BLaER1 treated with 17β-estradiol and CSF1 and Interleukin-3, amounts not matched to agents 10 nM and 100 nM (cell line): Measurements from ENCODE around the gene AP5Z1.
"Not testable (repeated sequence)": the region's sequence is repeated elsewhere in the genome, so short reads cannot be mapped to it uniquely, and the experiment has no call there.

Experiments
- H3K27ac ChIP-seq, 11 experiments: shearing (Covaris generic); formaldehyde crosslinking; 2 replicates each; pipeline ENCODE4 v1.8.1; 2022
- H3K27me3 ChIP-seq, 11 experiments: shearing (Covaris generic); formaldehyde crosslinking; 2 replicates each; pipeline ENCODE4 v1.8.1; 2022
- H3K36me3 ChIP-seq, 11 experiments: shearing (Covaris generic); formaldehyde crosslinking; 2 replicates each; pipeline ENCODE4 v1.8.1; 2022
- H3K4me1 ChIP-seq, 10 experiments: shearing (Covaris generic); formaldehyde crosslinking; 2 replicates each; pipeline ENCODE4 v1.8.1; 2022
- H3K4me2 ChIP-seq, 11 experiments: shearing (Covaris generic); formaldehyde crosslinking; 2 replicates each; pipeline ENCODE4 v1.8.1; 2022
- H3K4me3 ChIP-seq, 10 experiments: shearing (Covaris generic); formaldehyde crosslinking; 2 replicates each; pipeline ENCODE4 v1.8.1; 2022
- H3K9ac ChIP-seq, 11 experiments: shearing (Covaris generic); formaldehyde crosslinking; 2 replicates each; pipeline ENCODE4 v1.8.1; 2022
- H3K9me3 ChIP-seq, 11 experiments: shearing (Covaris generic); formaldehyde crosslinking; replicated peaks in 1 of 11; 2 replicates each; pipeline ENCODE4 v1.8.1; 2022
- H4K20me1 ChIP-seq, 11 experiments: shearing (Covaris generic); formaldehyde crosslinking; 2 replicates each; pipeline ENCODE4 v1.8.1; 2022
- Cebpa-rat ChIP-seq, 11 experiments: shearing (Covaris generic); IDR thresholded peaks; 2 replicates each; pipeline ENCODE4 v1.8.1; 2022

AP5Z1 gene

GRCh38 chr7:4797858-4798705 is 22.7 kb downstream of the AP5Z1 start:
- Histone ChIP-seq H3K4me3 (no peak overlapping the region), H3K9ac (peak overlapping the region in 7 of 11 experiments; percentile 14 to 65 (median 53); a peak in 11 of 22 replicates), H3K4me2 (peak overlapping the region; percentile 45 to 94 (median 78)), H3K36me3 (peaks cover 0 to 12% (median 6%) of the 10 kb centered on the region in 11 experiments; a peak in 6 of 22 replicates), H3K4me1 (peaks cover 24 to 88% (median 82%) of the 10 kb centered on the region in 10 experiments), H3K27me3 (no peaks in the 10 kb centered on the region), H3K9me3 (peaks cover 0 to 4% (median 0%) of the 10 kb centered on the region in 11 experiments; a peak in 1 of 22 replicates), H3K27ac (peak overlapping the region in 7 of 11 experiments; percentile 5 to 50 (median 28); a peak in 6 of 22 replicates), H4K20me1 (peaks cover 0 to 38% (median 7%) of the 10 kb centered on the region in 11 experiments; a peak in 14 of 22 replicates)
- no peak for TF ChIP-seq Cebpa-rat (IDR thresholded peaks at IDR 0.05)

GRCh38 chr7:4798706-4799235 is 23.3 kb downstream of the AP5Z1 start:
- Histone ChIP-seq H3K9me3 (no peaks in the 10 kb centered on the region), H3K27me3 (no peaks in the 10 kb centered on the region), H3K4me3 (0 out of 20 replicates have a peak overlapping the region, but pooled peaks of 1 of the 10 experiments have one; percentile 2), H3K4me1 (peaks cover 24 to 87% (median 77%) of the 10 kb centered on the region in 10 experiments), H3K4me2 (peak overlapping the region; percentile 45 to 94 (median 78)), H4K20me1 (peaks cover 0 to 32% (median 7%) of the 10 kb centered on the region in 11 experiments; a peak in 10 of 22 replicates), H3K9ac (peak overlapping the region in 9 of 11 experiments; percentile 2 to 65 (median 40); a peak in 14 of 22 replicates), H3K36me3 (peaks cover 0 to 12% (median 5%) of the 10 kb centered on the region in 11 experiments; a peak in 6 of 22 replicates), H3K27ac (peak overlapping the region in 7 of 11 experiments; percentile 5 to 50 (median 28); a peak in 8 of 22 replicates)
- TF ChIP-seq Cebpa-rat (IDR thresholded peaks at IDR 0.05): no peak

GRCh38 chr7:4799508-4800268 is 24.3 kb downstream of the AP5Z1 start:
- Histone ChIP-seq H3K36me3 (peaks cover 0 to 9% (median 1%) of the 10 kb centered on the region in 11 experiments; a peak in 6 of 22 replicates), H3K9me3 (no peaks in the 10 kb centered on the region), H3K27me3 (no peaks in the 10 kb centered on the region), H3K4me3 (peak overlapping the region in 1 of 10 experiments; percentile 2; a peak in 1 of 20 replicates), H3K27ac (peak overlapping the region in 5 of 11 experiments; percentile 28 to 50 (median 39); a peak in 7 of 22 replicates), H3K4me2 (peak overlapping the region; percentile 45 to 94 (median 78)), H3K9ac (peak overlapping the region in 8 of 11 experiments; percentile 2 to 65 (median 46); a peak in 12 of 22 replicates), H4K20me1 (peaks cover 0 to 27% (median 7%) of the 10 kb centered on the region in 11 experiments; a peak in 10 of 22 replicates), H3K4me1 (peaks cover 24 to 87% (median 73%) of the 10 kb centered on the region in 10 experiments)
- TF ChIP-seq Cebpa-rat (IDR thresholded peaks at IDR 0.05): no peak

GRCh38 chr7:4800487-4800886 is 25.1 kb downstream of the AP5Z1 start:
- H3K9ac ChIP-seq: peak overlapping the region in 5 of 11 experiments; percentile 16 to 65 (median 58); a peak in 7 of 22 replicates
- no peak for TF ChIP-seq Cebpa-rat (IDR thresholded peaks at IDR 0.05)
- H3K4me3 ChIP-seq: no peak overlapping the region
- H3K27me3 ChIP-seq: no peaks in the 10 kb centered on the region
- H3K36me3 ChIP-seq: peaks cover 0 to 9% (median 0%) of the 10 kb centered on the region in 11 experiments; a peak in 3 of 22 replicates
- H3K4me1 ChIP-seq: peaks cover 24 to 84% (median 70%) of the 10 kb centered on the region in 10 experiments
- peak overlapping the region; percentile 45 to 94 (median 78) for H3K4me2 ChIP-seq
- H4K20me1 ChIP-seq: peaks cover 0 to 27% (median 7%) of the 10 kb centered on the region in 11 experiments; a peak in 10 of 22 replicates
- no peaks in the 10 kb centered on the region for H3K9me3 ChIP-seq
- H3K27ac ChIP-seq: 0 out of 22 replicates have a peak overlapping the region, but pooled peaks of 2 of the 11 experiments have one; percentile 28 to 47

GRCh38 chr7:4800926-4801838 is 25.8 kb downstream of the AP5Z1 start:
- Histone ChIP-seq H3K27me3 (no peaks in the 10 kb centered on the region), H3K4me3 (no peak overlapping the region; a peak in 1 of 20 replicates), H3K4me2 (peak overlapping the region; percentile 45 to 94 (median 78); a peak in 21 of 22 replicates), H3K9ac (peak overlapping the region in 5 of 11 experiments; percentile 15 to 63 (median 24); a peak in 8 of 22 replicates), H4K20me1 (peaks cover 0 to 27% (median 7%) of the 10 kb centered on the region in 11 experiments; a peak in 10 of 22 replicates), H3K4me1 (peaks cover 24 to 89% (median 76%) of the 10 kb centered on the region in 10 experiments), H3K27ac (peak overlapping the region in 3 of 11 experiments; percentile 3 to 49 (median 23); a peak in 4 of 22 replicates), H3K36me3 (peaks cover 0 to 9% (median 0%) of the 10 kb centered on the region in 11 experiments; a peak in 3 of 22 replicates), H3K9me3 (no peaks in the 10 kb centered on the region)
- TF ChIP-seq Cebpa-rat (IDR thresholded peaks at IDR 0.05): no peak

GRCh38 chr7:4801839-4802231 is 26.4 kb downstream of the AP5Z1 start:
- H3K4me2 ChIP-seq: peak overlapping the region in 9 of 11 experiments; percentile 54 to 94 (median 79); a peak in 19 of 22 replicates
- peak overlapping the region in 5 of 11 experiments; percentile 15 to 44 (median 24); a peak in 6 of 22 replicates for H3K9ac ChIP-seq
- H3K4me1 ChIP-seq: peaks cover 29 to 89% (median 78%) of the 10 kb centered on the region in 10 experiments
- H3K36me3 ChIP-seq: peaks cover 0 to 7% (median 0%) of the 10 kb centered on the region in 11 experiments; a peak in 3 of 22 replicates
- no peak overlapping the region; a peak in 1 of 20 replicates for H3K4me3 ChIP-seq
- H3K27ac ChIP-seq: peak overlapping the region in 3 of 11 experiments; percentile 3 to 49 (median 23); a peak in 4 of 22 replicates
- H3K27me3 ChIP-seq: peaks cover 0 to 5% (median 0%) of the 10 kb centered on the region in 11 experiments; a peak in 2 of 22 replicates
- H3K9me3 ChIP-seq: no peaks in the 10 kb centered on the region
- no peak for TF ChIP-seq Cebpa-rat (IDR thresholded peaks at IDR 0.05)
- H4K20me1 ChIP-seq: peaks cover 0 to 27% (median 7%) of the 10 kb centered on the region in 11 experiments; a peak in 10 of 22 replicates

GRCh38 chr7:4802577-4802976 is 27.2 kb downstream of the AP5Z1 start:
- H3K36me3 ChIP-seq, H3K27me3 ChIP-seq, H3K4me3 ChIP-seq, H3K9me3 ChIP-seq: not testable (repeated sequence)
- Histone ChIP-seq H3K9ac (0 out of 22 replicates have a peak overlapping the region, but pooled peaks of 1 of the 11 experiments have one; percentile 13), H4K20me1 (peaks cover 0 to 27% (median 7%) of the 10 kb centered on the region in 11 experiments; a peak in 10 of 22 replicates), H3K4me1 (peaks cover 34 to 87% (median 77%) of the 10 kb centered on the region in 10 experiments), H3K27ac (peak overlapping the region in 3 of 11 experiments; percentile 10 to 49 (median 16); a peak in 3 of 22 replicates), H3K4me2 (peak overlapping the region in 6 of 11 experiments; percentile 73 to 94 (median 84); a peak in 11 of 22 replicates)
